IMR-90 (cell line): ENCODE measurements around the gene CFAP299.

Experiments
- BHLHE40 ChIP-seq: fragments of 150-350 bp; IDR thresholded peaks from 2 replicates; pipeline ENCODE4 v1.6.1; 2016; ENCODE audit warnings: mild to moderate bottlenecking, low read depth, low read length
- CHD1 ChIP-seq: IDR thresholded peaks from 2 replicates; pipeline ENCODE4 v1.6.1; 2012; ENCODE audit warnings: low read depth, low read length, improper control_type of control experiment
- MAFK ChIP-seq: IDR thresholded peaks from 2 replicates; pipeline ENCODE4 v1.6.1; 2012; ENCODE audit warnings: low read depth, low read length, improper control_type of control experiment
- MAZ ChIP-seq: IDR thresholded peaks from 2 replicates; pipeline ENCODE4 v1.6.1; 2012; ENCODE audit warnings: low read depth, mild to moderate bottlenecking, low read length, improper control_type of control experiment, moderate library complexity, borderline replicate concordance
- POLR2A ChIP-seq: IDR thresholded peaks from 2 replicates; pipeline ENCODE4 v1.6.1; 2012; ENCODE audit warnings: mild to moderate bottlenecking, low read depth, low read length
- RAD21 ChIP-seq: IDR thresholded peaks from 2 replicates; pipeline ENCODE4 v1.6.1; 2012; ENCODE audit warnings: low read length, improper control_type of control experiment
- RCOR1 ChIP-seq: IDR thresholded peaks from 2 replicates; pipeline ENCODE4 v1.6.1; 2012; ENCODE audit warnings: mild to moderate bottlenecking, low read length, improper control_type of control experiment; ENCODE audit not compliant: insufficient replicate concordance
- RFX5 ChIP-seq: IDR thresholded peaks from 2 replicates; pipeline ENCODE4 v1.8.0; 2012; ENCODE audit warnings: low read depth, mild to moderate bottlenecking, low read length, moderate library complexity
- SMC3 ChIP-seq: fragments of 150-350 bp; IDR thresholded peaks from 2 replicates; pipeline ENCODE4 v1.6.1; 2016; ENCODE audit warnings: low read depth, mild to moderate bottlenecking, antibody characterized with exemption, low read length, moderate library complexity
- USF2 ChIP-seq: fragments of 150-350 bp; IDR thresholded peaks from 2 replicates; pipeline ENCODE4 v1.6.1; 2017; ENCODE audit warnings: mild to moderate bottlenecking, antibody characterized with exemption, low read length, low read depth
- TF ChIP-seq, protein P1 (sequence below): conservative IDR thresholded peaks from 2 replicates; pipeline ENCODE4 v1.5.1; 2012; ENCODE audit warnings: mild to moderate bottlenecking, low read depth, low read length, improper control_type of control experiment
- TF ChIP-seq, protein P2 (sequence below): fragments of 150-350 bp; IDR thresholded peaks from 2 replicates; pipeline ENCODE4 v1.6.1; 2016; ENCODE audit warnings: low read depth, mild to moderate bottlenecking, low read length, moderate library complexity, borderline replicate concordance

- TF ChIP-seq POLR2A (no peak), RFX5 (no peak), MAFK (no peak), SMC3 (no peak), USF2 (no peak), RAD21 (no peak), RCOR1 (no peak), BHLHE40 (no peak), MAZ (no peak), CHD1 (no peak)
- TF ChIP-seq, protein P1, sequence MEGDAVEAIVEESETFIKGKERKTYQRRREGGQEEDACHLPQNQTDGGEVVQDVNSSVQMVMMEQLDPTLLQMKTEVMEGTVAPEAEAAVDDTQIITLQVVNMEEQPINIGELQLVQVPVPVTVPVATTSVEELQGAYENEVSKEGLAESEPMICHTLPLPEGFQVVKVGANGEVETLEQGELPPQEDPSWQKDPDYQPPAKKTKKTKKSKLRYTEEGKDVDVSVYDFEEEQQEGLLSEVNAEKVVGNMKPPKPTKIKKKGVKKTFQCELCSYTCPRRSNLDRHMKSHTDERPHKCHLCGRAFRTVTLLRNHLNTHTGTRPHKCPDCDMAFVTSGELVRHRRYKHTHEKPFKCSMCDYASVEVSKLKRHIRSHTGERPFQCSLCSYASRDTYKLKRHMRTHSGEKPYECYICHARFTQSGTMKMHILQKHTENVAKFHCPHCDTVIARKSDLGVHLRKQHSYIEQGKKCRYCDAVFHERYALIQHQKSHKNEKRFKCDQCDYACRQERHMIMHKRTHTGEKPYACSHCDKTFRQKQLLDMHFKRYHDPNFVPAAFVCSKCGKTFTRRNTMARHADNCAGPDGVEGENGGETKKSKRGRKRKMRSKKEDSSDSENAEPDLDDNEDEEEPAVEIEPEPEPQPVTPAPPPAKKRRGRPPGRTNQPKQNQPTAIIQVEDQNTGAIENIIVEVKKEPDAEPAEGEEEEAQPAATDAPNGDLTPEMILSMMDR: no peak
- TF ChIP-seq, protein P2, sequence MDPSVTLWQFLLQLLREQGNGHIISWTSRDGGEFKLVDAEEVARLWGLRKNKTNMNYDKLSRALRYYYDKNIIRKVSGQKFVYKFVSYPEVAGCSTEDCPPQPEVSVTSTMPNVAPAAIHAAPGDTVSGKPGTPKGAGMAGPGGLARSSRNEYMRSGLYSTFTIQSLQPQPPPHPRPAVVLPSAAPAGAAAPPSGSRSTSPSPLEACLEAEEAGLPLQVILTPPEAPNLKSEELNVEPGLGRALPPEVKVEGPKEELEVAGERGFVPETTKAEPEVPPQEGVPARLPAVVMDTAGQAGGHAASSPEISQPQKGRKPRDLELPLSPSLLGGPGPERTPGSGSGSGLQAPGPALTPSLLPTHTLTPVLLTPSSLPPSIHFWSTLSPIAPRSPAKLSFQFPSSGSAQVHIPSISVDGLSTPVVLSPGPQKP: no peak
Measured at GRCh38 chr4:80393970-80394250, 58.4 kb downstream of the CFAP299 start.
